NCI-H774 (cell line): ENCODE results near the gene SVIL.
"Not testable (repeated sequence)": the region's sequence is repeated elsewhere in the genome, so short reads cannot be mapped to it uniquely, and the experiment has no call there.

Experiments used
- DNase-seq: peaks from one replicate; lab custom pipeline; 2025; lab: John Stamatoyannopoulos, UW

SVIL gene

DNA sequence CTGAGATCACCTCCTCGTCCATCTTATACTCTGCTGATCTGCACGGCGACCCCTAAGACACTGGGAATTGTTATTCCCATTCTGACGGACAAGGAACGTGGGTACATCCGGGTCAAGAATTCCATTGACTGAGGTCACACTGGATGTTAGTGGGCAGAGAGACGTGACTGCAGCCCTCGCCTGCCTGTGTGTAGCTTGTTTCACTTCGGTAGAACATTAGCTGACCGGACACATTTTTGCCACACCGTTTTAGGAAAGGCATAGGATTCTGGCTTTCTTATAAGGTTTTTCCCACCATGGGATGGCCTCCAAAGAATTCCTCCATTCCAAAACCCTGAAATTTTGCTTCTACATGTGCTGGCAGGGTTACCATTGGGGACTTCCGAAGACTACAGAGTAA is 118.9 kb downstream of the SVIL start:
- DNase-seq = not testable (repeated sequence)

- DNase-seq = not testable (repeated sequence)
Observed at GRCh38 chr10:29515104-29515503, 119.7 kb downstream of the SVIL start.

- no peak for DNase-seq
Observed at GRCh38 chr10:29514306-29514705, 120.5 kb downstream of the SVIL start.

GRCh38 chr10:29512425-29512974 is 122.3 kb downstream of the SVIL start:
- DNase-seq = no peak

DNA sequence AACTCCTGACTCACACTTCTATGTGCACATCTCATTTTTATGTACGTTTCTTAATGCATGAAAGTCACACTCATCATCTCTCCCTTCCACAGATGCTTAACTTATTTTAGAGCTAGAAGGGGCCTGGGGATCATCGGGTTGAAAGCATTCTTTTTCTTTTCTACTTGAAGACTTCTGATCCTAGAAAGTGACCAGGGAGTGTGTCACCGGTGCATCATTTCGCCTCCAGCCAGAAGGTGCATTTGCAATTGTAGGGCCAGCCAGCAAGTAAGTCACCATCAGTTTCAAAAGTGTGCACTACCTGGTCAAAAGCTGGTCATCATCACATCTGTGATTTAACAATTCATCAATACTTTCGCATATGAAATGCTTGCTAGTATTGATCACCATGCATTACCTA is 123.0 kb downstream of the SVIL start:
- DNase-seq = not testable (repeated sequence)

DNA sequence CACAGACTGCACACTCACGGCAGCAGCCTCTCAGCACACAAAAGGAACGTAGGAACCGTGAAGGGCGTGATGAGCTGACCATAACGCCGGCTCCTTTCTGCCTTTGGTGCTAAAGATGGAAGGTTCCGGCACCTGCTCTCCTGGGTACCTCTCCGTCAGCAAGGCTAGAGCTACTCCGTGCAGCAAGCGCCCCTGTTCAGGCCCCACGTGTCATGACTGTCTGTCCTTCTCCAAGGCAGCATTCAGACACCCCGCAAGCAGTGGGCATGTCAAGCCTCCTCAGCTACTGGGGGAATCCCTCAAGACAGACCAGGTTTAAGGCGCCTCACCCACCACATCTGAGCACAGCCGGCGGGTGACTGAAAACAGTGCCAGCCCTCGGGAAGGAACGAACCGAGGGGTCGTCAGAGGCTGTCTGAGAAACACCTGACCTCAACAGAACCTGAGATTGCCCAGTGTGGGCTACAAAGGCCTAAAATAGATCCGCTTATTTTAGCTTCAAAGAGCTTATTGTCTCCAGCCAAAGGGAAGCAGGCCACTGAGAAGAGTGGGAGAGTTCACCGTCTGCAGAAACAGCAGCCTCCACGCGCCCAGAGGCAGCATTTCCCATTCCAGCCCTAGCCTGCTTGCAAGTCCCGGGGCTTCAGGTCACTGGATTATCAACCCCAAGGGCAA is 124.2 kb downstream of the SVIL start:
- DNase-seq = not testable (repeated sequence)

DNA sequence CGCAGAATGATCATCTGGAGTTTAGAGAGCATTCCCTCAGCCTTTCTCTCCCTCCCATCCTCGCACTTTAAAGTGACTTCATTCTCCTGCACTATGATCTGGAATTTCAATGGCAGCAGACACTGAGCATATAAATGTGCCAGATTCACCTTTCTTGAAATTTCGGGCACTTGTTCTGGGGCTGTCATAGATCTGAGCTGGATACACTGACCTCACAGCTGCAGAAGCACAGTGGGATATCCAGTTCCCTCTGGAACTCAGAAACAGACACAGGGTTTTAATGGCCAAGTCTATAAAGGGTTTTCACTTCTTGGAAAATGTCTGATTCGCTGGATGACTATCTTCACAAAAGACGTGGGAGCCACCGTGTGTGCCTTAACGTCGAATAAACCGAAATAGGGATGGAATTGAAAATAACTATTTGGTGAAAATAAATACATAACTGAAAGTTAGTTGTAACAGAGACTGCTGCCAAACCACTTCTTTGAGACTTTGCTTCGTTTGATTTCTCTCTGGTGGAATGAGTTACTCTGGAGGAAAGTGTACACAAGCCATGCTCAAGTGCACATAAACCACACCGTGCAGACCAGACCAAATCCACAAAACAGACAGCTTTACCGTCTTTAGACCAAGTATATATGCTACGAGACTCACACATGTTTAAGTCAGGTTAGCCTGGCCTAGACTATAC is 126.1 kb downstream of the SVIL start:
- DNase-seq = no peak

GRCh38 chr10:29507750-29508149 is 127.0 kb downstream of the SVIL start:
- not testable (repeated sequence) for DNase-seq

DNA sequence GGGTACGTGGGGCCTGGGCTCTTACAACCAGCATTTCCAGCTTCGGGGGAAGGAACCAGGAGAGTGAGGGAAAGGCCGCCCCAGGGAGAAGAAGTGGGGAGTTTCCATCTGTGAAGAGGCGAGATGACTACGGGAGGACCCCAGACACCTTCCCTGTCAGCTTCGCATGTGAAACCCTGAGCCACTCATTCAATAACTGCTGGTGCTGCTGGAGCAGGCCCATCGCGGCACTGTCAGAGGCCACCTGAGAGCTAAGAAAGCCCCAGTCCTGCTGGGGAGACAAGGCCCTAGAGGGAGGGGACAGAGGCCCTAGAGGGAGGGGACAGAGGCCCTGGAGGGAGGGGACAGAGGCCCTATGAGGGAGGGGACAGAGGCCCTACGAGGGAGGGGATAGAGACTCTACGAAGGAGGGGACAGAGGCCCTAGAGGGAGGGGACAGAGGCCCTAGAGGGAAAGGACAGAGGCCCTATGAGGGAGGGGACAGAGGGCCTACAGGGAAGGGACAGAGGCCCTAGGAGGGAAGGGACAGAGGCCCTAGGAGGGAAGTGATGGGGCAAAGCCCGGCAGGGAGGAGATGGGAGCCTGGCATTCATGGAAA is 128.3 kb downstream of the SVIL start:
- DNase-seq = not testable (repeated sequence)

- no peak for DNase-seq
Observed at GRCh38 chr10:29502351-29502750, 132.4 kb downstream of the SVIL start.

DNA sequence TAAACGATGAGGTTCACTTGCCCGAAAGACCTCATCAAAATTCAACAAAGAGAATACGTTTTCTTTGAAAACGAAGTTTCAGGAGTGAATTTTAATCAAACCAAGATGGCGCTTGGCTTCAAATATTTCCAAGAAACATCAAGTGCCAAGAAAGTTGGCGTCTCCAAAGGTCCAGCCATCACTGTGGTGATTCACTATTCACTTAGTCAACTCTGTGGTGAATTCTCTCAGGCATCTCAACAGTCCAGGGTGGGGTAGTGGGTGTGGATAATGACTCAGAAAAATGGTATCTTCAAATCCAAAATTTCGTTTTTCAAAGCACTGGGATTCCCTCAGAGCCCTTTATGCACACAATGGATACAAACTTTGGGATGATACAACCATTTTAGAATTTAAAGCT is 133.1 kb downstream of the SVIL start:
- DNase-seq = no peak

- DNase-seq = no peak
Observed at GRCh38 chr10:29499993-29500537, 134.7 kb downstream of the SVIL start.

- DNase-seq = peak; percentile 60
Observed at GRCh38 chr10:29496341-29497162, 138.2 kb downstream of the SVIL start.

DNA sequence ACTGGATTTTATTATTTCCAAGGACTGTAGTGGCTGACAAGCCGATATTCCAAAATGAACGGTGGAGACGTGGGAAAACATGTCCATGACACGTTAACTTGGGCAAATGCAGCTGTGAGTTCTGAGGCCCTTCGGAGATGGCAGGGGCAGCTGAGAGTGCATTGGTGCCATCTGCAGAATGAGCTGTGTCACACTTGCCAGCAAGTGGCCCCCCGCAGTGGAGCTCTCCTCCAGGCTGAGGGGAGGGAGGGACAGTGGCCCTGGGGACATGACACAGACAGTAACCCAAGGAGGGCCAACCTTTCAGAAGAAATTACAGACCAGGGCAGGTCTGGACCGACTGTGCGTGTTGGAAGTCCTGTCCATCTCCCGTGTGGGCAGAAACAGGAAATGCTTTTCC is 139.4 kb downstream of the SVIL start:
- DNase-seq = no peak

DNA sequence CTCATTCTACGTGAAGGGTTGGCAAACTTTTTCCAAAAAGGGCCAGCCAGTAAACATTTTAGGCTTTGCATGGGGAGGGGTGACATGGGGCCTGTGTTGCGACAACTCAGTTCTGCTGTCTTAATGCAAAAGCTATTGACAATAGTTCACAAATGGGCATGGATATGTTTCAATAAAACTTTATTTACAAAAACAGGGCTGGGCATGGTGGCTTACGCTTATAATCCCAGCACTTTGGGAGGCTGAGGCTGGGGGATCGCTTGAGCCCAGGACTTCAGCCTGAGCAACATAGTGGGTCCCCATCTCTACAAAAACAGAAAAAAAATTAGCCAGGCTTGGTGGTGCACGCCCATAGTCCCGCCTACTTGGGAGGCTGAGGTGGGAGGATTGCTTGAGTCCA is 141.1 kb downstream of the SVIL start:
- DNase-seq = no peak

DNA sequence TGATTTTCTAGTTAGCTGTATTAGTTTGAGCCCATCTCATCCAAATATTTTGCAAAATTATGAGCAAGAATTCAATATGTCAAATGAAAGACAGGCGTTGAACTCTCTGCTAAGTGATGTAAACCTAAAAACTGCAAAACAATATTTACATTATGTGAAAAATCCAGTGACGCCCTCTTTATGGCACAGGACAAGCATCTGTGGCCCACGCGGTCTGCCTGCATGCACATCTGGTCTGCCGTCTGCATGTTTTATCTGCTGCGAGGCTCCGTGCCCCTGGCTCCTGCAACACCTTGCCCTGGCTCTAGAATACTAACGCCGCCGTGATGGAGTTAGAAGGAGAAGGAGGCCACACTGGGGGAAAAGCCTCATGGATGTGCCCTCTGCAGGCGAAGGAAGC is 142.0 kb downstream of the SVIL start:
- DNase-seq = no peak

GRCh38 chr10:29491918-29492317 is 142.9 kb downstream of the SVIL start:
- DNase-seq = no peak

- not testable (repeated sequence) for DNase-seq
Observed at GRCh38 chr10:29490781-29491280, 143.9 kb downstream of the SVIL start.

- not testable (repeated sequence) for DNase-seq
Observed at GRCh38 chr10:29488471-29488870, 146.3 kb downstream of the SVIL start.

DNA sequence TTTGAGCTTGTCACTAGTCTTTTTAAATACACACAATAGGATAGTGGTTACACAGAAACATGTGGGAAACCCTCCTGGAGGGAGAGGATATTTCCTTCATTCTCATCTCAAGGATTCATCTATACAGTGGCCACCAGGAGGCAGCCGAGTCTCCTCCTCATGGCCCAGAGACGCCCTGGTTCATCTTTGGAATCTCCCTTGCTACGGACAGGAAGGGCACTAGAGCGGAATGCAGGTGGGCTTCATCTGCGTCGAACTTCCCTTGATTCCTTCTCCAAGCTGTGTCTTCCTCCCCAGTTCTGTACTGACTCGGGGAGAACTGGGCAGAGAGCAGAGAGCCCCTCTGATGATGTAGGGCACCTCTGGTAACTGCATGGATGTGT is 146.9 kb downstream of the SVIL start:
- not testable (repeated sequence) for DNase-seq

DNA sequence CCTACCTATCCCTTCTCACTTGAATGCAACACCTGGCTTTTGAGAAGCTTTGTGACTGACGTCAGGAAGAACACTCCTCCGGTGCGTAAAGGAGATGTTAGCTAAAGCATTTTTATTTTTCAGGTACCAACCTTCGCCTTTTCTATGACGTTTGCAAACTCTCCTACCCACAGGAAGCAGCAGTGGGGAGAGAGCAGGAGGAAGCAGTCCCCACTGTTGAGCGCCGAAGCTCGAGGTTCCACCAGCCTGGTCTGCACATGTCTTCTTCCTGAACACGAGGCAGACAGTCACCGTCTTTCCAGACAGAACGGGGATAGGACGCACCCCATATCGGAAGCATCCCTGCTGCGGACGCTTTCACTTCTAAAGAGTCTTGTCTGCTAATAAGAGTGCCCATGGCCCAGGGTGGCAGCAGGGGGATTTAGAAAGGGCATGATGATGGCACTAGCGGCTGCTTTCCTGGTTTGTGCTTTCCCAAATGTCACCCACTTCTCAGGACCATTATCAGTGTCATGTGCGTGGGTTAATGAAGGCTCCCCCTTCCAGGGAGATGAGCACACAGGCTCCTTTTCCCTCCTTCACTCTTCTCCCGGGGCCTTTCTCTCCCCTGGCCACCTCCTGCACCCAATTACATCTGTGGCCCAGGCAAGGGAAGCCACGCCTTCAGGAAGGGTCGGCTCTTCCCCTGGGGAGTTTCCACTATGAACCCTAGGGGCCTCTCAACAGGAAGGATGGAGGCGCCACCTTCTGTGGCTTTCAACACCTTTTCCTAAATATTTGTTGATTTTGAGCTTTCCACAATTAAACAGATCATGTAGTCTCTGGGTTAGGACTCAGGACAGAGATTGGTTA is 147.5 kb downstream of the SVIL start:
- not testable (repeated sequence) for DNase-seq
